AG09319 (cell line): ENCODE measurements around the gene ZNF581.

Experiments
- DNase-seq: peaks from one replicate; pipeline ENCODE4 v3.0.0-alpha.2; 2010; ENCODE audit warnings: low read depth; ENCODE audit errors: extremely low read depth
- TF ChIP-seq, protein P1 (sequence below): IDR thresholded peaks from 2 replicates; pipeline ENCODE4 v1.5.1; 2011; ENCODE audit warnings: low read depth, mild to moderate bottlenecking, inconsistent platforms, low read length, moderate library complexity

Gene ZNF581

GRCh38 chr19:55669418-55670279 lies 26.2 kb downstream of the ZNF581 start:
- TF ChIP-seq, protein P1, sequence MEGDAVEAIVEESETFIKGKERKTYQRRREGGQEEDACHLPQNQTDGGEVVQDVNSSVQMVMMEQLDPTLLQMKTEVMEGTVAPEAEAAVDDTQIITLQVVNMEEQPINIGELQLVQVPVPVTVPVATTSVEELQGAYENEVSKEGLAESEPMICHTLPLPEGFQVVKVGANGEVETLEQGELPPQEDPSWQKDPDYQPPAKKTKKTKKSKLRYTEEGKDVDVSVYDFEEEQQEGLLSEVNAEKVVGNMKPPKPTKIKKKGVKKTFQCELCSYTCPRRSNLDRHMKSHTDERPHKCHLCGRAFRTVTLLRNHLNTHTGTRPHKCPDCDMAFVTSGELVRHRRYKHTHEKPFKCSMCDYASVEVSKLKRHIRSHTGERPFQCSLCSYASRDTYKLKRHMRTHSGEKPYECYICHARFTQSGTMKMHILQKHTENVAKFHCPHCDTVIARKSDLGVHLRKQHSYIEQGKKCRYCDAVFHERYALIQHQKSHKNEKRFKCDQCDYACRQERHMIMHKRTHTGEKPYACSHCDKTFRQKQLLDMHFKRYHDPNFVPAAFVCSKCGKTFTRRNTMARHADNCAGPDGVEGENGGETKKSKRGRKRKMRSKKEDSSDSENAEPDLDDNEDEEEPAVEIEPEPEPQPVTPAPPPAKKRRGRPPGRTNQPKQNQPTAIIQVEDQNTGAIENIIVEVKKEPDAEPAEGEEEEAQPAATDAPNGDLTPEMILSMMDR, result no peak
- no peak for DNase-seq

DNA sequence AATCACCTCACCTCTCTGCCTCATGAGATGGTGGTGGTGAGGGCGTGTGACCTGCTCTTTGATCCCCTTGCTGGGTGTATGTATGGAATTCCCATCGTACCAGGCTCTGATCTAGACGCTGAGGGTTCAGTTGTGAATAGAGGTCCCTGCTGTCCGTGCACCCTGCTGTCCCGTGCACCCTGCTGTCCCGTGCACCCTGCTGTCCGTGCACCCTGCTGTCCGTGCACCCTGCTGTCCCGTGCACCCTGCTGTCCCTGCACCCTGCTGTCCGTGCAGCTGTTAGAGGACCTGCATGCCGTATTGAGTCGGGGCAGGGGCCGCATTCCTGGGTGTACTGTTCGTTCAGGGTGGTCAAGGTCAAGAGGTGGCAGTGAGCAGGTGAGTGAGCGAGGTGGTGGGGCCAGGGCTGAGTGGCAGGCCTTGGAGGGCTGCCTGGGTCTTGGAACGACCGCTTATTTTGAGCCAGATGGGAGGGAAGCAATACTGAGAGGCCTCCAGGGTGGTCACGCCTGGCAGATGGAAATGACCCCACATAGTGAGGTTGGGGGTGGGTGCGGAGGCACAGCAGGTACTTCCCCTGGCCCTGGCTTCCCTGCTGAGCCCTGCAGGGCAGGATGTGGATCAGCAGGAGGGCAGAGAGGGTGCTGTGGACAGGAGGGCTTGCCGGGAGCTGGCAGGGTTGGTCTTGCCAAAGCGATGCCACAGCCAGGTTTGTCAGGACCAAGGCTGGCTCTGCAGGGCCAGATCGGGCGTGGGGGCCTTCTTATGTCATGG lies 27.0 kb downstream of the ZNF581 start:
- DNase-seq, result no peak
- TF ChIP-seq, protein P1, result no peak

- no peak for DNase-seq
- TF ChIP-seq, protein P1, result no peak
These were observed 27.6 kb downstream of the ZNF581 start for GRCh38 chr19:55671054-55671378.

DNA sequence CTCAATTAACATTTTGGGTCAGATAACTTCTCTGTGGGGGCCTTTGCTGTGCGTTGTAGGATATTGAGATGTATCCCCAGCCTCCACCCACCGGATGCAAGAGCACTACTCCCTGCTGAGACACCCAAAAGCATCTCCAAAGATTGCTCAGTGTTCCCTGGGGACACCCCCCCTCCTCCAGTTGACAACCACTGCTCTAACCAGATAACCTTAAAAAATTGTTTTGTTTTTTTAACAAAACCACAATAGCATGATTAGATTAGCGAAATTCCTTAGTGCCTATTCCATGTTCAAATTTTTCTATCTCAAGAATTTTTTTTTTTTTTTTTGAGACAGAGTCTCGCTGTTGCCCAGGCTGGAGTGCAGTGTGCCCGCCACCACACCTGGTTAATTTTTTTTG lies 29.0 kb downstream of the ZNF581 start:
- no peak for DNase-seq
- TF ChIP-seq, protein P1, result no peak

- no peak for DNase-seq
- TF ChIP-seq, protein P1, result no peak
These were observed 30.0 kb downstream of the ZNF581 start for GRCh38 chr19:55673465-55673864.

GRCh38 chr19:55673889-55674288 lies 30.4 kb downstream of the ZNF581 start:
- TF ChIP-seq, protein P1, result no peak
- DNase-seq, result no peak

- no peak for DNase-seq
- TF ChIP-seq, protein P1, result no peak
These were observed 31.0 kb downstream of the ZNF581 start for GRCh38 chr19:55674459-55674840.
